ENCODE data around the gene ZNF423.

The ZNF423 gene

GRCh38 chr16:49502136-49502881 lies 353.6 kb downstream of the ZNF423 start:
- no peak for DNase-seq (ENCODE audit: extremely low read depth in 1 of 2, low read depth in 1 of 2)

- DNase-seq (ENCODE audit: extremely low read depth in 1 of 2, low read depth in 1 of 2) = no peak
Measured at GRCh38 chr16:49499869-49500610, 355.9 kb downstream of the ZNF423 start.

- no peak for DNase-seq (ENCODE audit: extremely low read depth in 1 of 2, low read depth in 1 of 2)
Measured at GRCh38 chr16:49499414-49499785, 356.5 kb downstream of the ZNF423 start.

GRCh38 chr16:49498666-49499413 lies 357.1 kb downstream of the ZNF423 start:
- DNase-seq (ENCODE audit: extremely low read depth in 1 of 2, low read depth in 1 of 2) = no peak

GRCh38 chr16:49498264-49498663 lies 357.6 kb downstream of the ZNF423 start:
- DNase-seq (ENCODE audit: extremely low read depth in 1 of 2, low read depth in 1 of 2) = no peak

- DNase-seq (ENCODE audit: extremely low read depth in 1 of 2, low read depth in 1 of 2) = no peak
Measured at GRCh38 chr16:49497466-49497865, 358.4 kb downstream of the ZNF423 start.

GRCh38 chr16:49496656-49497055 lies 359.3 kb downstream of the ZNF423 start:
- no peak for DNase-seq (ENCODE audit: extremely low read depth in 1 of 2, low read depth in 1 of 2)

- DNase-seq (ENCODE audit: extremely low read depth in 1 of 2, low read depth in 1 of 2) = no peak
Measured at GRCh38 chr16:49495596-49496355, 360.1 kb downstream of the ZNF423 start.

GRCh38 chr16:49494891-49495566 lies 360.9 kb downstream of the ZNF423 start:
- no peak for DNase-seq (ENCODE audit: extremely low read depth in 1 of 2, low read depth in 1 of 2)

- DNase-seq (ENCODE audit: extremely low read depth in 1 of 2, low read depth in 1 of 2) = no peak
Measured at GRCh38 chr16:49494474-49494873, 361.4 kb downstream of the ZNF423 start.

GRCh38 chr16:49493836-49494235 lies 362.1 kb downstream of the ZNF423 start:
- DNase-seq (ENCODE audit: extremely low read depth in 1 of 2, low read depth in 1 of 2) = no peak

GRCh38 chr16:49492896-49493626 lies 362.9 kb downstream of the ZNF423 start:
- DNase-seq (ENCODE audit: extremely low read depth in 1 of 2, low read depth in 1 of 2) = no peak

- DNase-seq (ENCODE audit: extremely low read depth in 1 of 2, low read depth in 1 of 2) = peak in 1 of 2 donors; percentile 14
Measured at GRCh38 chr16:49491771-49492761, 363.8 kb downstream of the ZNF423 start.

GRCh38 chr16:49491106-49491670 lies 364.7 kb downstream of the ZNF423 start:
- DNase-seq (ENCODE audit: extremely low read depth in 1 of 2, low read depth in 1 of 2) = no peak

- DNase-seq (ENCODE audit: extremely low read depth in 1 of 2, low read depth in 1 of 2) = no peak
Measured at GRCh38 chr16:49490321-49490705, 365.6 kb downstream of the ZNF423 start.

GRCh38 chr16:49489686-49490320 lies 366.1 kb downstream of the ZNF423 start:
- no peak for DNase-seq (ENCODE audit: extremely low read depth in 1 of 2, low read depth in 1 of 2)

GRCh38 chr16:49488740-49489525 lies 367.0 kb downstream of the ZNF423 start:
- DNase-seq (ENCODE audit: extremely low read depth in 1 of 2, low read depth in 1 of 2) = no peak

Data from activated CD8-positive, alpha-beta memory T cell treated with anti-CD3 and anti-CD28 coated beads for 1 hour (primary cell).